BLaER1 treated with 17β-estradiol and CSF1 and Interleukin-3, amounts not matched to agents 10 nM and 100 nM (cell line): ENCODE results near the gene PDZD2.
"Not testable (repeated sequence)": the region's sequence is repeated elsewhere in the genome, so short reads cannot be mapped to it uniquely, and the experiment has no call there.

Experiments
- H3K27ac ChIP-seq, 11 experiments: shearing (Covaris generic); formaldehyde crosslinking; 2 replicates each; pipeline ENCODE4 v1.8.1; 2022
- H3K27me3 ChIP-seq, 11 experiments: shearing (Covaris generic); formaldehyde crosslinking; 2 replicates each; pipeline ENCODE4 v1.8.1; 2022
- H3K36me3 ChIP-seq, 11 experiments: shearing (Covaris generic); formaldehyde crosslinking; 2 replicates each; pipeline ENCODE4 v1.8.1; 2022
- H3K4me1 ChIP-seq, 10 experiments: shearing (Covaris generic); formaldehyde crosslinking; 2 replicates each; pipeline ENCODE4 v1.8.1; 2022
- H3K4me2 ChIP-seq, 11 experiments: shearing (Covaris generic); formaldehyde crosslinking; 2 replicates each; pipeline ENCODE4 v1.8.1; 2022
- H3K4me3 ChIP-seq, 10 experiments: shearing (Covaris generic); formaldehyde crosslinking; 2 replicates each; pipeline ENCODE4 v1.8.1; 2022
- H3K9ac ChIP-seq, 11 experiments: shearing (Covaris generic); formaldehyde crosslinking; 2 replicates each; pipeline ENCODE4 v1.8.1; 2022
- H3K9me3 ChIP-seq, 11 experiments: shearing (Covaris generic); formaldehyde crosslinking; replicated peaks in 1 of 11; 2 replicates each; pipeline ENCODE4 v1.8.1; 2022
- H4K20me1 ChIP-seq, 11 experiments: shearing (Covaris generic); formaldehyde crosslinking; 2 replicates each; pipeline ENCODE4 v1.8.1; 2022
- Cebpa-rat ChIP-seq, 11 experiments: shearing (Covaris generic); IDR thresholded peaks; 2 replicates each; pipeline ENCODE4 v1.8.1; 2022

The PDZD2 gene

DNA sequence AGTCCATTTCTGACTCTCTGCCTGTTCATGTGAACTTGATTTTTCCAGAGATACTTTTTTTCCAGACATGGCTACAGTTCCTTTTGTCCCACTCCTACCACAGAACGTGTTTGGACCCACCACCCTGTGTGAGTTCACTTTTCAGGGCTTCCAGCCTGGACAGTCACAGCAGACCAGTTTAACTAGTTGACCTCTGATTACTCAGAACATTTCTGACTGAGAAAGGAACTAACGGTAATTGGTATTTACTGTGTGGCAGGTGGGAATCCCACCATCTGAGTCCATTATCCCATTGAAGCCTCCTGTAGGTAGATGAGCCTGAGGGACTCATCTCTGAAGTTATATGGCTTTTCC lies 325.1 kb downstream of the PDZD2 start:
- Histone ChIP-seq H3K4me2 (no peak overlapping the region), H3K4me1 (peaks cover 0 to 14% (median 9%) of the 10 kb centered on the region in 10 experiments; a peak in 10 of 20 replicates), H3K4me3 (no peak overlapping the region), H3K36me3 (no peaks in the 10 kb centered on the region), H3K9ac (no peak overlapping the region), H3K27me3 (no peaks in the 10 kb centered on the region), H3K27ac (no peak overlapping the region), H3K9me3 (peaks cover 0 to 9% (median 0%) of the 10 kb centered on the region in 11 experiments; a peak in 4 of 22 replicates), H4K20me1 (no peaks in the 10 kb centered on the region)
- TF ChIP-seq Cebpa-rat (IDR thresholded peaks at IDR 0.05): no peak

DNA sequence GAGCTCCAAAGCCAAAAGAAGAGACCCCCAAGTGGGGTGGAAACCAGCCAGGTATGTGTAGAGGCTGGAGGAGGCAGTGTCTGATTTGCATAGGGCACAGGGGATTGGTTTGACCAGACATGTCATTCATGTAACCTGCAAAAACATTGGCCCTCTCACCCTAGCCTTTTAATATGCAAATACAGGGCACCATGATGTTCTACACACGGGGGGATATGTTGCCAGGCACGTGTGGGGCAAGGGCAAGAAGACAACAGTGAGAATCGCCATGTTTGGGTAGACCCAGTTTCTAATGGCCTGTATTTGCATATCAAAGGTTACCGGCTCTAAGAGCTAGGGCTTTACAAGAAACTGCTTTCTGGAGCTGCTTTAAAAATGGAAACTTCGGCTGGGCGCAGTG lies 326.3 kb downstream of the PDZD2 start:
- Histone ChIP-seq H3K4me3 (no peak overlapping the region), H3K9me3 (peaks cover 0 to 9% (median 0%) of the 10 kb centered on the region in 11 experiments; a peak in 4 of 22 replicates), H3K27me3 (no peaks in the 10 kb centered on the region), H3K4me1 (peaks cover 0 to 14% (median 9%) of the 10 kb centered on the region in 10 experiments; a peak in 10 of 20 replicates), H4K20me1 (no peaks in the 10 kb centered on the region), H3K9ac (no peak overlapping the region), H3K4me2 (no peak overlapping the region), H3K27ac (no peak overlapping the region), H3K36me3 (no peaks in the 10 kb centered on the region)
- TF ChIP-seq Cebpa-rat (IDR thresholded peaks at IDR 0.05): no peak

DNA sequence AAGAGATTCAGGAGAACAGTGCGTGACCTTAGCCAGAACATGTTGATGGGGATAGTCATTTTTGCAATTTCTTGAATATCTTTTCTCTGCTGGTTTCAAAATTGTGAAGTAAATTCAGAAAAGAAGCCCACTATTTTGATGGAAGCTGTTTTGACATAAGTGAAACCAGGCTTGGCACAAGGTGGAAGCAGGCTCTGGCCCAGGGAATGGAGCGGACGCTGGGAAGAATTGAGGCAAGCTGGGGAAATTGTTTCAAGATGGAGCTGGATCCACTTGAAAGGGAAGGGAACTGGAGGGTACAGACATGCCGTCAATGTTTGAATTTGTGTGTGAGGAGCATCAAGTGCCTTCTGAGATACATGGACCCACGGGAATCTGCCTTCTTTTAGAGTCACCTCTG lies 328.0 kb downstream of the PDZD2 start:
- Histone ChIP-seq H3K36me3 (no peaks in the 10 kb centered on the region), H3K4me1 (peaks cover 0 to 14% (median 9%) of the 10 kb centered on the region in 10 experiments; a peak in 10 of 20 replicates), H3K4me2 (no peak overlapping the region), H3K9me3 (peaks cover 0 to 9% (median 0%) of the 10 kb centered on the region in 11 experiments; a peak in 4 of 22 replicates), H3K27ac (no peak overlapping the region), H4K20me1 (no peaks in the 10 kb centered on the region), H3K9ac (no peak overlapping the region), H3K27me3 (no peaks in the 10 kb centered on the region), H3K4me3 (no peak overlapping the region)
- no peak for TF ChIP-seq Cebpa-rat (IDR thresholded peaks at IDR 0.05)

DNA sequence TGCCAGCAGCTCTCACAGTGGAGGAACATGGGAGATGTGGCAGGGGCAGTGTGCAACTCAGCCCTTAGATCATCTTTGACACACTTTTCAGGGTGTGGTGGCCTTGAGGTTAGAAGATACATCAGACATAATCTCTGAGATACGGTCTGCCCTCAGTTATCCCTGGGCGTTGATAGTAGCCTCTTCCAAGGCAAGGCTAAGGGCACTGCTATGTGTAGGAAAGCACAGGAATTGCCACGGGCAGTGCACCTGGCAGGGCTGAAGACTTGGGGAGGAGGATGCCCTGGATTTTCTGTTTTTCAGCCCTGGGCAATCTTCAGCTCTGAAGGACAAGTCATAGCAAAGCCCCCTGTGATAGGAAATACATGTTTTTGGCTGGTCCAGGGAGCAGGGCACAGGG lies 328.5 kb downstream of the PDZD2 start:
- Histone ChIP-seq H3K4me2 (no peak overlapping the region), H3K36me3 (no peaks in the 10 kb centered on the region), H3K27me3 (no peaks in the 10 kb centered on the region), H3K27ac (no peak overlapping the region), H3K4me1 (peaks cover 0 to 11% (median 6%) of the 10 kb centered on the region in 10 experiments; a peak in 10 of 20 replicates), H3K9me3 (peaks cover 0 to 9% (median 0%) of the 10 kb centered on the region in 11 experiments; a peak in 4 of 22 replicates), H4K20me1 (no peaks in the 10 kb centered on the region), H3K4me3 (no peak overlapping the region), H3K9ac (no peak overlapping the region)
- TF ChIP-seq Cebpa-rat (IDR thresholded peaks at IDR 0.05): no peak

DNA sequence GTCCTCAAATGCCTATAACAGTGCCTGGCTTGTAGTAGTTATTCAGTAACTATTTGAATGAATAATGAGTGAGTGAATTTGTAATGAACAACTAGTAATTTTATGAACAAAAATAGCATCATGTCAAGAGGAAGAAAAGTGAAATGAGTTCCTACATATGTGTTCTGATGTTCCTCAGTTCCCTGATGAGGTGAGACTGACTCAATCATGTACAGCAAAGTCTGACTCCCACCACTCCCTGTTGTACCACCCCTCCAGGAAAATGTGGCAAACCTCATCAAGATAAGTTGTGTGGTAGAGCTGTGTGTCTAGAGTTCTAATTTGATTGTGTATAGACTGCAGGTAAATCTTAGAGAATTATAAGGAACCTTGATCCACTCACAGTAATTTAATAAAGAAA lies 333.6 kb downstream of the PDZD2 start:
- Histone ChIP-seq H3K27me3 (no peaks in the 10 kb centered on the region), H3K4me2 (no peak overlapping the region), H4K20me1 (no peaks in the 10 kb centered on the region), H3K27ac (no peak overlapping the region), H3K4me3 (no peak overlapping the region), H3K9me3 (peaks cover 0 to 15% (median 5%) of the 10 kb centered on the region in 11 experiments; a peak in 9 of 22 replicates), H3K9ac (no peak overlapping the region), H3K4me1 (no peaks in the 10 kb centered on the region), H3K36me3 (no peaks in the 10 kb centered on the region)
- TF ChIP-seq Cebpa-rat (IDR thresholded peaks at IDR 0.05): no peak

DNA sequence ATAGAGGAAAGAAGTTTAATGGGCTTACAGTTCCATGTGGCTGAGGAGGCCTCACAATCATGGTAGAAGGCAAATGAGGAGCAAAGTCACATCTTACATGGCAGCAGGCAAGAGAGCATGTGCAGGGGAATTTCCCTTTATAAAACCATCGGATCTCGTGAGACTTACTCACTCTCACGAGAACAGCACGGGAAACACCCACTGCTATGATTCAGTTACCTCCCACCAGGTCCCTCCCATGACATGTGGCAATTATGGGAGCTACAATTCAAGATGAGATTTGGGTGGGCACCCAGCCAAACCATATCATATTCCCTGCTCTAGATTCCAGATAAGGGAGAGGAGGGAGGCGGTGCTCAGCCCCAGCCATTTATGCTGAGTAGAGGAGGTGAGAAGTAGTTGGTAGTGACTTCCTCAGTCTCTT lies 336.3 kb downstream of the PDZD2 start:
- not testable (repeated sequence) for H3K4me1 ChIP-seq, H4K20me1 ChIP-seq, H3K27me3 ChIP-seq, H3K4me3 ChIP-seq, H3K36me3 ChIP-seq, H3K4me2 ChIP-seq, H3K9ac ChIP-seq, H3K27ac ChIP-seq
- peaks cover 0 to 15% (median 5%) of the 10 kb centered on the region in 11 experiments; a peak in 9 of 22 replicates for H3K9me3 ChIP-seq

DNA sequence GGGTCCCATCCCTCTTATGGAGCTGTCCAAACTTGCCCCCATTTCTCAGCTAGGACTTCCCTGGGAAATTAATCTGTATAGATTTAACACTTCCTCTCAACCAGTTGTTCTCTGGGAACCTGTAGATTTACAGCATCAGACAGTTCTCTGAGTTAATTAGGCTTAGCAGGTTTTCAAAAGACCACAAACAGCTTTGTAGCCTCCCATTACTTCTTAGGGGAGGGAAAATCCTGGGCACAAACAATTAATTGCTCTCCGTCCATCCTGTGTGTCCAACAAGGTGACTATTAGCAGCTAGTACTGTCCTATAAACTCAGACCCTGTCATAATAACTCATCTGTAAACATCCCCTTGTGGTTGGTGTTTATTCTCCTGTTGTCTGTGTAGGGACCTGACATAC lies 337.2 kb downstream of the PDZD2 start:
- no peak overlapping the region for H3K4me3 ChIP-seq
- no peak overlapping the region for H3K27ac ChIP-seq
- H3K4me2 ChIP-seq: no peak overlapping the region
- H3K4me1 ChIP-seq: no peaks in the 10 kb centered on the region
- H3K9ac ChIP-seq: no peak overlapping the region
- H3K36me3 ChIP-seq: no peaks in the 10 kb centered on the region
- no peaks in the 10 kb centered on the region for H4K20me1 ChIP-seq
- no peak for TF ChIP-seq Cebpa-rat (IDR thresholded peaks at IDR 0.05)
- H3K27me3 ChIP-seq: no peaks in the 10 kb centered on the region
- peaks cover 0 to 15% (median 5%) of the 10 kb centered on the region in 11 experiments; a peak in 9 of 22 replicates for H3K9me3 ChIP-seq

DNA sequence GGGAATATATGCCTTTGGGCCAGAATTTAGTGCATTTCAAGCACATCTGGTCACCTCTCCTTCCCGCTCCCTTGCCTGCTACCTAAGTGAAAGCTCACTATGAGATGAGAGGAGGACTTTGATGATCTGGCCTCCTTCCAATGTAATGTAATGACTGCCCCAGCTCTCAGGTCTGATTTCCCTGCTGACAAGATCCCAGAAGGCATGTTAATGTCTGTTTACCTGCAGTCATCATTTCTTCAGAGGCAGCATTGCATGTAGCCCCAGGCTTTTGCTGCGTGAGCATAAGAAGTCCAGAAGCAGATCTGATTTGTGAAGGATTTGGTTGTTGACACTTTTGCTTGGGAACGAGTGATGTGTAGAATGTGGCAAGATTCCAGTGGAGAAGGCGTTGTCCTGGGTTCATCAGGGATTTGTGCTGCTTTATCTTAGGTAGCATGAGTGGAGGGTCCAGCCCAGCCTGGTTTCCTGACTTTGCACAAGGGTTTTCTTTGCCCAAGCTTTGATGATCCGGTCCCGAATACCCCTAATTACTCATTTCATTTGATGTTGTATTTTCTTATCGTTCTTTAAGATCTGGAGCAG lies 342.5 kb downstream of the PDZD2 start:
- Histone ChIP-seq H3K4me2 (no peak overlapping the region), H3K4me1 (no peaks in the 10 kb centered on the region), H3K9ac (no peak overlapping the region), H3K36me3 (no peaks in the 10 kb centered on the region), H4K20me1 (no peaks in the 10 kb centered on the region), H3K4me3 (no peak overlapping the region), H3K9me3 (peaks cover 0 to 7% (median 0%) of the 10 kb centered on the region in 11 experiments; a peak in 2 of 22 replicates), H3K27ac (no peak overlapping the region), H3K27me3 (no peaks in the 10 kb centered on the region)
- no peak for TF ChIP-seq Cebpa-rat (IDR thresholded peaks at IDR 0.05)

DNA sequence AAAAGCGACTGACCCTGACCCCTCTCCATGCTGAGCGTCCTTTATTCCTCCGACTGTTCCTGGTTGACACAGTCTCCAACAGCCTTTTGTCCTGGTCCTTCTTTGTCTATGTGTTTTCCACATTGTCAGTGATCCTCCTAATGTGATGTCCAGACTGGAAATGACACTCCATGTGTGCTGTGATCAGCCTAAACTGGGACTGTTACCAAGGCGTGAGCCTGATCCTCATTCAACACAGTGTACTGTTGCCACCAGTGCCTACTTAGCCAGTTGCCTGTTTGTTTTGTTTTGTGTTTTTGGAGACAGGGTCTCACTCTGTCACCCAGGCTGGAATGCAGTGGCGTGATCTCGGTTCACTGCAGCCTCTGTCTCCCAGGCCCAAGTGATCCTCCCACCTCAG lies 343.1 kb downstream of the PDZD2 start:
- no peaks in the 10 kb centered on the region for H3K27me3 ChIP-seq
- no peaks in the 10 kb centered on the region for H3K4me1 ChIP-seq
- H3K4me2 ChIP-seq: no peak overlapping the region
- no peak overlapping the region for H3K9ac ChIP-seq
- H3K9me3 ChIP-seq: peaks cover 0 to 7% (median 0%) of the 10 kb centered on the region in 11 experiments; a peak in 2 of 22 replicates
- no peak overlapping the region for H3K27ac ChIP-seq
- no peak for TF ChIP-seq Cebpa-rat (IDR thresholded peaks at IDR 0.05)
- H3K4me3 ChIP-seq: no peak overlapping the region
- H3K36me3 ChIP-seq: no peaks in the 10 kb centered on the region
- H4K20me1 ChIP-seq: no peaks in the 10 kb centered on the region

DNA sequence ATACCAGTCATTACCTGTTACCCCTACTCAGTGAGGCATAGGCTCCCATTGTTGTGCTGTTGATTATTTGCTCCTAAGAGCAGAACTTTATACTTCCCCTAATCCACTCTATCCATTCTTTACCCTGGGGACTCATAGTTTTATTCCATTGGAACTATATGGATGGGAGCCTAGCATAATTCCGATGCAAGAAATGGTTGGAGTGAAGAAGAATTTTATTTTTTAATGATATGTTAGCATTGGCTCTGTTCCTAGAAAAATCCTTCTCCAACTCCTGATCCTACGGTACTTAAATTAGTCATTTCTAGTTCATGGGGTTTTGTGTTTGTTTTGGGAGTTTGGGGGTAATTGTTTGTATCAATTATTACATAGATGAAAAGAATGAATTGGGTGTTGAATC lies 343.7 kb downstream of the PDZD2 start:
- H3K27me3 ChIP-seq: no peaks in the 10 kb centered on the region
- no peak overlapping the region for H3K4me3 ChIP-seq
- no peaks in the 10 kb centered on the region for H3K36me3 ChIP-seq
- H3K9me3 ChIP-seq: peaks cover 0 to 10% (median 2%) of the 10 kb centered on the region in 11 experiments; a peak in 9 of 22 replicates
- H3K27ac ChIP-seq: no peak overlapping the region
- no peaks in the 10 kb centered on the region for H3K4me1 ChIP-seq
- no peak for TF ChIP-seq Cebpa-rat (IDR thresholded peaks at IDR 0.05)
- no peak overlapping the region for H3K9ac ChIP-seq
- no peaks in the 10 kb centered on the region for H4K20me1 ChIP-seq
- H3K4me2 ChIP-seq: no peak overlapping the region
